Renal cortical epithelial cell (primary cell): ENCODE measurements around the gene KRTAP10-11. TPM values are rescaled to one million over a fixed set of nuclear protein-coding genes. Genes with fewer than 3 reads are reported as not detected.
"Not testable (repeated sequence)": the region's sequence is repeated elsewhere in the genome, so short reads cannot be mapped to it uniquely, and the experiment has no call there.

Source experiments
- DNase-seq: peaks from one replicate; pipeline ENCODE4 v3.0.0-alpha.2; 2011; ENCODE audit warnings: low read depth
- total RNA-seq: library from RNA; depleted of rRNA; stranded (reverse); fragments of >200 nt; gene quantifications from 2 replicates; pipeline ENCODE4 v1.2.3, GENCODE V29; 2014

The KRTAP10-11 gene, protein sequence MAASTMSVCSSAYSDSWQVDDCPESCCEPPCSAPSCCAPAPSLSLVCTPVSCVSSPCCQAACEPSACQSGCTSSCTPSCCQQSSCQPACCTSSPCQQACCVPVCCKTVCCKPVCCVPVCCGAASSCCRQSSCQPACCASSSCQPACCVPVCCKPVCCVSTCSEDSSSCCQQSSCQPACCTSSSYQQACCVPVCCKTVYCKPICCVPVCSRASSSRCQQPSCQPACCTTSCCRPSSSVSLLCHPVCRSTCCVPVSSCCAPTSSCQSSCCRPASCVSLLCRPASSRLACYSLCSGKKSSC
- total RNA-seq, result not detected in 2 replicates

- not testable (repeated sequence) for DNase-seq
Measured at GRCh38 chr21:44646366-44647221, at the start of gene KRTAP10-11. Gene KRTAP10-11, plus strand, starts transcription at chr21:44646414. Its CDS starts 45 bp downstream, at chr21:44646459.

DNA sequence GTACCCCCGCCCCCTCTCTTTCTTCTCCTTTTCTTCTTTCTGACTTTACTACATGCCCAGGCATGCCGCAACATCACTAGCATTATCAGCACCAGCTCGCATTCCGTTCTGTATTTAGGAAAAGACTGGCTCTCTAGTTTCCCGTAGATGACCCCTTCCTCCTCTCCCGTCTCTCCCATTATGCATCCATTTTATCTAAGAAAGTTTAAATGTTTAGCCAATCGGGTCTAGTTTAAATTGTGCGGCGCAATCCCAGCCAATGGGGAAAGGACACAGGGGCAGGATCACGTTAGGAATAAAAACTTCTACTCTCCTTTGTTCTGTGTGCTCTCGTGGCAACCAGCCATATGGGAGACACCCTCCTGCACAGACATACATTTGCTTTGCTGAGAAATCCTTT, 48.2 kb upstream of the KRTAP10-11 start:
- DNase-seq, result no peak

- no peak for DNase-seq
Measured at GRCh38 chr21:44599264-44600029, 46.8 kb upstream of the KRTAP10-11 start.

DNA sequence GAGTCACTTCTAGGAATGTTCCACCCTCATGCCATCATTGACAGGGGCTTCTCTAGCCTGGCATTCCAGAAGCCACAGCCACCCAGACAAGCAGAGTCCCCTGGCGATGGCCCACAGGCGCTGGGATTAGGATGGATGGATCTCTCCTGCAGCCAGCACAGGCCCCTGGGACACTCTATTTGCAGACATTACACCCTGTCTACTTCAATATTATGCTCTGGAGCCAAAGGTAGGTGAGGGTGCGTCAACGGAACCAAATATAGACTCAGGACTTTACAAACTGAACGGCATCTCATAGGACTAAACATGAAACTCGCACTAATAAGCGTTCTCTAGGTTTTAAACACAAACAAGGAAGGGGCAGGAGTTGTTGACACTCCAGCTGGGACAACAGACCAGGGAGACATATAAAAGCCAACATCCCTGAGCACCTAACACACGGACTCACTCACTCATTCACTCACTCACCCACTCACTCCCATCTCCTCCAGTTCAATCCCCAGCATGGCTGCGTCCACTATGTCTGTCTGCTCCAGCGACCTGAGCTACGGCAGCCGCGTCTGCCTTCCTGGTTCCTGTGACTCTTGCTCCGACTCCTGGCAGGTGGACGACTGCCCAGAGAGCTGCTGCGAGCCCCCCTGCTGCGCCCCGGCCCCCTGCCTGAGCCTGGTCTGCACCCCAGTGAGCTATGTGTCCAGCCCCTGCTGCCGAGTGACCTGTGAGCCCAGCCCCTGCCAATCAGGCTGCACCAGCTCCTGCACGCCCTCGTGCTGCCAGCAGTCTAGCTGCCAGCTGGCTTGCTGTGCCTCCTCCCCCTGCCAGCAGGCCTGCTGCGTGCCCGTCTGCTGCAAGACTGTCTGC, 45.9 kb upstream of the KRTAP10-11 start, which contains the start of gene KRTAP10-7:
KRTAP10-7 (plus strand) TSS at position 480 of the 861 bp plus-strand sequence; CDS start at position 505, 25 bp downstream.
- DNase-seq, result not testable (repeated sequence)

- not testable (repeated sequence) for DNase-seq
Measured at GRCh38 chr21:44601091-44601490, 45.1 kb upstream of the KRTAP10-11 start.

DNA sequence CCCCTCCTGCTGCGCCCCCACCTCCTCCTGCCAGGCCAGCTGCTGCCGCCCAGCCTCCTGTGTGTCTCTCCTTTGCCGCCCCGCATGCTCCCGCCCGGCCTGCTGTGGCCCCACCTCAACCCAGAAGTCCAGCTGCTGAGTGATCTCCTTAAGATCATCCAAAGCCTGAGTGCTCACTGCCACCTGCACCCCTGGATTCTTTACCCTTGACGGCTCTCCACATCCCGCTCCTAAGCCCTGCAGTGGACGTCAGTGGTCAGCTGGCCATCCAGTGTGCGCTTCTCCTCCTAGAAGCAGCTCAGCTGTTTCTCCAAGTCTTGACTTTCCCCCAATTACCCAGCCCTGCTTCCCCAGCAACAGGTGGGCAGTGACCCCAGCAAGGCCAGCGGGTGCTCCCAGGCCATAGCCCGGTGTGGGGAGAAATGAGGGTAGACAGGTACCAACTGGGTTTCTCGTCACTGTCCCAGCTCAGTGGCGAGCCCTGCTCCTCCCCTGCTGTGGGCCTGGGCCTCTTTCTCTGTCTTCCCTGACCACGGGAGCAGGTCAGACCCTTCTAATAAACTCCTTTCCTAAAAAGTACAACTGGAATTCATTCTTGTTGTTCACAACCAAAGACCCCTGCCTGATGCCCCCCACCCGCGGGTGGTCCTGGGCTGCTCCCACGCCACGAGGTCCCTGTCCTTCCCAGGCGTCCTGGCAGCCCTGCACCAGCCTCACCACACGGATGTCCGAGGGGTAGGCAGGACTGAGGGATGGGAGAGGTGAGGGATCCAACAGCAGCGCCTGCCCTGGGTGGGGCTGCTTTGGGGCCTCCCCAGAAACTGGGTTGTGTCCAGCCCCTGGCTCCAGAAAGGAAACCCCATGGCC, 44.4 kb upstream of the KRTAP10-11 start:
- DNase-seq, result no peak

GRCh38 chr21:44602463-44602850, 43.8 kb upstream of the KRTAP10-11 start:
- no peak for DNase-seq

GRCh38 chr21:44603109-44603875, 42.9 kb upstream of the KRTAP10-11 start:
- DNase-seq, result no peak

- DNase-seq, result no peak
Measured at GRCh38 chr21:44603911-44604310, 42.3 kb upstream of the KRTAP10-11 start.

- DNase-seq, result no peak
Measured at GRCh38 chr21:44606495-44606894, 39.7 kb upstream of the KRTAP10-11 start.

GRCh38 chr21:44609193-44609592, 37.0 kb upstream of the KRTAP10-11 start:
- no peak for DNase-seq

- DNase-seq, result not testable (repeated sequence)
Measured at GRCh38 chr21:44610157-44610843, 35.9 kb upstream of the KRTAP10-11 start.

GRCh38 chr21:44611551-44611950, 34.7 kb upstream of the KRTAP10-11 start:
- no peak for DNase-seq

GRCh38 chr21:44612029-44612486, 34.2 kb upstream of the KRTAP10-11 start, which contains the start of gene KRTAP10-8:
Gene KRTAP10-8, plus strand, starts transcription at chr21:44612079. Its CDS starts 22 bp downstream, at chr21:44612101.
- no peak for DNase-seq

- DNase-seq, result no peak
Measured at GRCh38 chr21:44612669-44613229, 33.5 kb upstream of the KRTAP10-11 start.

DNA sequence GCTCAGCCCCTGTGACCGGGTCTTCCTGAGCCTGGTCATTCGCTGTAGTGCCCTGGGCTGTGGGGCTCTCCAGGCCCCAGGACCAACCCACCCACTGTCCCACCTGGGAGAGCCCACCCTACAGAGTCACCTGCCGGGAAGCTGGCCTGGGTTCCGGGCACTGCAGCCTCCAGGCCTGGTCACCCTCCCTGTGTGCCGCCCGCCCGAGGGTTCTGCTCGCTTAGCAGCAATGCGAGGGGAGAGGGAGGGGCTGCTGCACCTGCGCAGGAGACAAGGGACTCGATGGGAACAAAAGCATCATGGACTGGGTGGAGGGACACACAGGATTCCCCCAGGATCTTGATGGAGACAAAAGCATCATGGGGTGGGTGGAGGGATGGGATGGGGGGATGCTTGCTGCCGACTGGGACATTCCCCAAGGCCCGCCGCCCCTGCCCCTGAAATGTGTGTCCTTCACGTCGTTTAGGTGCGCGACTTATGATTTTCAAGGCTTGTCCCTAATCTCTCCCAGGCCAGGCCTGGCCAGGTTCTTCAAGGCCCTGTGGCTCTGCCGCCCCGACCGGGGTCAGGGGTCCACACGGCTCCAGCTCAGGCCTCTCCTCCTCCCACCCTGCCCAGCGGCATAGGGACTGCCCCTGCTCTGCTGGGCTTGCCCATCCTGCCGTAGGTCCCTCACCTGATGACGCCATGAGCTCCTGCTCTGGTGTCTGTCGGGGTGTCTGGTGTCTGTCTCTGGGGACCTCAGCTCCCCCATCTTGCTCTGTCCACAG, 32.6 kb upstream of the KRTAP10-11 start:
- no peak for DNase-seq

DNA sequence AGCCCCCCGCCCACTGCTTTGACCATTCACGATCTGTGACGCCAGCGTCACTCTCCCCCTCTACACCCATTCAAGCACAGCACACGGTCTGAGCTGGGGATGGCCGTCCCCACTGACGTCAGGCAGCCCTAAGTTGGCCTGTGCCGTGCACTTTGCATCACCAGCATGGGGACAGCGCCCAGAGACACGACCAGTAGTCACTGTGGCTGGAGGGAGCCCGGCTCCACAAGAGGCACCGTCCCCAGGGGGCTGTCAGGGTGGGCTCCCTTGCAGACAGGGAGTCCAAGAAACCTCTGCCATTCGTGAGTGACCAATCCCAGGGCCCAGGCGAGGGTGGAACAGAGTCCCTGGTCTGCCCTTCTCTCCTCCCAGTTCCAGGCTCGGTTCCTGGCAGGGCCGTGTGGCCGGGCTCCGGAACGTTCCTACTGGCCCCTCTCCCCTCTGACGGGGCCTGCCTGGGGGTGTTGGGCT, 32.0 kb upstream of the KRTAP10-11 start:
- DNase-seq, result no peak
